ENCODE results near the gene PRDM5. TPM values are rescaled to one million over a fixed set of nuclear protein-coding genes. Genes with fewer than 3 reads are reported as not detected.

Gene PRDM5
- total RNA-seq, 1 donor from 2014 or later, result 7.3 TPM

- DNase-seq (ENCODE audit: low read depth), result no peak
- TF ChIP-seq CTCF (IDR thresholded peaks at IDR 0.05; ENCODE audit: insufficient read depth, low read length, poor library complexity, severe bottlenecking), result no peak
- H3K4me3 ChIP-seq (ENCODE audit: low read depth, low read length), result no peak overlapping the region
- no peaks in the 10 kb centered on the region for H3K27me3 ChIP-seq (ENCODE audit: control insufficient read depth, insufficient read depth, low read length)
- no peaks in the 10 kb centered on the region for H3K36me3 ChIP-seq (ENCODE audit: control insufficient read depth, insufficient read depth, low read length)
Measured at GRCh38 chr4:120685756-120686278, 236.7 kb downstream of the PRDM5 start.

DNA sequence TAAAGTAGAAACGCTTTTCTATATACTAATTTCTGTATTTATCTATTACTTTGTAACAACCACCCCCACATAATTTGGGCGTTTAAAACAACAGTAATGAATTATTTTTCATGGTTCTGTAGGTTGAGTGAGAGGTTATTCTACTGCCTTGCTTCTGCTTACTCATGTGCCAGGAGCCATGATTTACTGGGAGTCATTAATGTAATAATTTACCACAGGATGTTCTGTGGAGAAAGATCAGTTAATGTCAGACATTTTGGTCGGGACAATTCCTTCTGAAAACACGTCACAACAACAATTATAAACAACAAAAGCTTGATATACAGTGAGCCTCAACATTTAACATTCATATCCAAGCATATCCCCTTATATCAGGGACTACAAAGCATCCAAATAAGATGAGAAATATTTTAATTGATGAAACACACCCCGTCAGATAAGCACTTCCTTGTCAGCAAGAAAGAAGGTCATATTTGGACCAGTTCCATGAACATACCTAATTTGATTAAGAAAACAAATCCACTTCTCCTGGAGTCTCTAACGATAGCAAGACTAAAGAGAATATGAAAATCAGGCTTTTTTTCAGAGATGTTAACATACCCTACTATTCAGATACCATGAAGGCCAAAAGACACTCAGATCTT, 238.5 kb downstream of the PRDM5 start:
- Histone ChIP-seq H3K27me3 (ENCODE audit: control insufficient read depth, insufficient read depth, low read length) (no peaks in the 10 kb centered on the region), H3K36me3 (ENCODE audit: control insufficient read depth, insufficient read depth, low read length) (no peaks in the 10 kb centered on the region), H3K4me3 (ENCODE audit: low read depth, low read length) (no peak overlapping the region)
- TF ChIP-seq CTCF (IDR thresholded peaks at IDR 0.05; ENCODE audit: insufficient read depth, low read length, poor library complexity, severe bottlenecking), result no peak
- DNase-seq (ENCODE audit: low read depth), result no peak

- no peak overlapping the region for H3K4me3 ChIP-seq (ENCODE audit: low read depth, low read length)
- H3K27me3 ChIP-seq (ENCODE audit: control insufficient read depth, insufficient read depth, low read length), result no peaks in the 10 kb centered on the region
- TF ChIP-seq CTCF (IDR thresholded peaks at IDR 0.05; ENCODE audit: insufficient read depth, low read length, poor library complexity, severe bottlenecking), result no peak
- DNase-seq (ENCODE audit: low read depth), result no peak
- H3K36me3 ChIP-seq (ENCODE audit: control insufficient read depth, insufficient read depth, low read length), result no peaks in the 10 kb centered on the region
Measured at GRCh38 chr4:120682981-120683380, 239.5 kb downstream of the PRDM5 start.

DNA sequence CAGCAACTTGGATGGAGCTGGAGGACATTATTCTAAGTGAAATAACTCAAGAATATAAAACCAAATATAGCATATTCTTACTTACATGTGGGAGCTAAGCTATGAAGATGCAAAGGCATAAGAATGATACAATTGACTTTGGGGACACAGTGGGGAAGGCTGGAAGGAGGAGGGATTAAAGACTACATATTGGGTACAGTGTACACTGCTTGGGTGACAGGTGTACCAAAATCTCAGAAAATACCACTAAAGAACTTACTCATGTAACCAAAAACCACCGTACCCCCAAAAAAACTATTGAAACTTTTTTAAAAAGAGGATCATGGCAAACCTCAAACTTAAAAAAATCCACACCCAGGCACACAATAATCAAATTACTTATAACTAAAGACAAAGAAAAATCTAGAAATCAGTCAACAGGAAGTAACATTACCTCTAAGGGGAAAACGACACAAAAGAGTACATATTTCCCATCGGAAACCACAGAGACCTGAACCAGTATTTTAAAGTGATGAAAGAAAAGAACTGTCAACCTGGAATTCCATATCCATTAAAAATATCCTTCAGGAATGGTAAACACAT, 241.8 kb downstream of the PRDM5 start:
- TF ChIP-seq CTCF (IDR thresholded peaks at IDR 0.05; ENCODE audit: insufficient read depth, low read length, poor library complexity, severe bottlenecking), result no peak
- Histone ChIP-seq H3K27me3 (ENCODE audit: control insufficient read depth, insufficient read depth, low read length) (no peaks in the 10 kb centered on the region), H3K36me3 (ENCODE audit: control insufficient read depth, insufficient read depth, low read length) (no peaks in the 10 kb centered on the region), H3K4me3 (ENCODE audit: low read depth, low read length) (no peak overlapping the region)
- DNase-seq (ENCODE audit: low read depth), result no peak

DNA sequence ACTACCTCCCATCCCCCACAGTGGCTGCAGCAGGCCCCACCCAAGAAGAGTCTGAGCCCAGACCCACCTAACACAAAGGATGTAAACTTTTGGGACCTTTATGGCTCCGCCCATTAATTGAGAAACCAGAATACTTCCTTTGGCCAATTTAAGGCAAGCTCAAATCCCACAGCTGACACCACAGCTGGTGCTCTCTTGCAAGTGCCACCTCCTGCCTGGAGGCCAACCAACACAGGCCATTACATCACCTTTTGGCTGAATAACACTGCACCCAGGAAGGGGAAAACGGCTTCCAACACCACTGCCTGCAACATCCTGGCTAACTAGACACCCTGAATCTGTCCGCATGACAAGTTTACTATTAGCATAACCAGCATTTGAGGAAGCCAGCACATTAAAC, 248.8 kb downstream of the PRDM5 start:
- H3K27me3 ChIP-seq (ENCODE audit: control insufficient read depth, insufficient read depth, low read length), result no peaks in the 10 kb centered on the region

More for the DNA sequence above, 248.8 kb downstream of the PRDM5 start:
- TF ChIP-seq CTCF (IDR thresholded peaks at IDR 0.05; ENCODE audit: insufficient read depth, low read length, poor library complexity, severe bottlenecking), result no peak
- no peak for DNase-seq (ENCODE audit: low read depth)
- no peaks in the 10 kb centered on the region for H3K36me3 ChIP-seq (ENCODE audit: control insufficient read depth, insufficient read depth, low read length)
- H3K4me3 ChIP-seq (ENCODE audit: low read depth, low read length), result no peak overlapping the region
